AG04450 (cell line): Measurements from ENCODE around the gene ABCB8. TPM values are rescaled to one million over a fixed set of nuclear protein-coding genes. Genes with fewer than 3 reads are reported as not detected.
A peak's percentile ranks its signal among the peaks of the same experiment; 100 is the strongest.
"Not testable (repeated sequence)": the region's sequence is repeated elsewhere in the genome, so short reads cannot be mapped to it uniquely, and the experiment has no call there.

ENCODE experiments used
- CTCF ChIA-PET: fragments of 300-600, 350-600 bp; formaldehyde crosslinking; extraction: SDS; loops from one replicate; lab custom pipeline; 2022; ENCODE audit warnings: antibody characterized with exemption, inconsistent platforms; lab: Charles Lee
- POLR2A ChIA-PET: fragments of 350-600 bp; formaldehyde crosslinking; extraction: SDS; loops from one replicate; lab custom pipeline; 2021; ENCODE audit warnings: antibody characterized with exemption, inconsistent platforms; lab: Yijun Ruan, JAX
- DNase-seq: peaks from one replicate; pipeline ENCODE4 v3.0.0-alpha.2; 2011; ENCODE audit warnings: low read depth, low spot score
- H3K27ac ChIP-seq: one replicate; pipeline ENCODE4 v1.5.1; 2012; ENCODE audit warnings: low read depth, low read length, control low read depth
- H3K27me3 ChIP-seq: one replicate; pipeline ENCODE4 v1.6.0; 2012; ENCODE audit warnings: low read length; ENCODE audit not compliant: control insufficient read depth, insufficient read depth
- H3K4me3 ChIP-seq: 2 replicates; pipeline ENCODE4 v1.5.1; 2011; ENCODE audit warnings: mild to moderate bottlenecking, low read depth, low read length, control low read depth
- H3K9me3 ChIP-seq: 2 replicates; pipeline ENCODE4 v1.5.1; 2012; ENCODE audit warnings: low read length; ENCODE audit not compliant: control insufficient read depth, insufficient read depth
- CTCF ChIP-seq: IDR thresholded peaks from 2 replicates; pipeline ENCODE4 v1.5.1; 2011; ENCODE audit warnings: low read depth, low read length, control low read depth, inconsistent platforms
- polyA plus RNA-seq: library from polyadenylated mRNA; depleted of rRNA; stranded (reverse); fragments of >200 nt; gene quantifications from 2 replicates; pipeline ENCODE4 v1.2.3, GENCODE V29; 2011

ABCB8 gene
- polyA plus RNA-seq, 1 experiment: 10.7 TPM

DNA sequence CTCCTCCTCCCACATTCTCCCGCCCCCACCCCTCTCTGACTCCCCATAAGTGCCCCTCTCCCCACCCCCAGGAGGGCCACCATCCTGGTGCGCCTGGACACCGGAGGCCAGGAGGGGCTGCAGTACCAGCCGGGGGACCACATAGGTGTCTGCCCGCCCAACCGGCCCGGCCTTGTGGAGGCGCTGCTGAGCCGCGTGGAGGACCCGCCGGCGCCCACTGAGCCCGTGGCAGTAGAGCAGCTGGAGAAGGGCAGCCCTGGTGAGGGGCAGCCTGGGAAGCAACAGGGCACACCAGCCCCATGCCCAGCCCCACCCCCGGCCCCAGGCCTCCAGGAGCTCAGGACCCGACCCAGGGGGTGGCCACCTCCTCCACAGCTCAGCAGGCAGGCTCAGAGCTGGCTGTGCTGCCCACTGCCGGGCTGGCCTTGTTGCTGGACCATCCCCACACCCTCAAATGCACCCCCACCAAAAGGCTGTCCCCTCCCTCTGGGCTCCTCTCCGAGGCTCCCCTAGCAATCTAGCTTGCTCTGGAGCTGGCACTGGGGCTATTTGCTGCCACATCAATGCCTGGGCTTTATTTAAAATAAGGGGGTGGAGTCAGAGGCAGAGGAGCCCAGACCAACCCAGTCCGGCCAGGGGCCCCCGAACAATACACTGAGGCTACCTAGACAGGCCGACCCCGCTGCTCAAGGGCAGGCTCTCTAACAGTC, 18.8 kb upstream of the ABCB8 start:
- TF ChIP-seq CTCF: no peak
- Histone ChIP-seq H3K4me3 (no peak overlapping the region), H3K27ac (no peak overlapping the region), H3K9me3 (peaks cover 9% of the 10 kb centered on the region; the same call in 1 of the 2 replicates), H3K27me3 (peaks cover 8% of the 10 kb centered on the region)
- ChIA-PET POLR2A (interaction anchor here (0.7 to 2.5 kb wide), 3 partner anchors 44 to 104 kb away, joined by 3 to 9 read pairs (median 3); no protein-coding TSS in a partner anchor), CTCF (interaction anchor here (0.6 to 4.0 kb wide), 14 partner anchors 9 to 1311 kb away, joined by 3 to 24 read pairs (median 7); partner anchors contain the start of gene ABCB8)
- DNase-seq: no peak

GRCh38 chr7:151010037-151010306, 18.3 kb upstream of the ABCB8 start:
- ChIA-PET CTCF (interaction anchor here (0.7 to 4.0 kb wide), 10 partner anchors 9 to 112 kb away, joined by 3 to 24 read pairs (median 10); partner anchors contain the start of gene ABCB8), POLR2A (interaction anchor here (0.5 to 2.5 kb wide), 4 partner anchors 44 to 104 kb away, joined by 3 to 9 read pairs (median 3); no protein-coding TSS in a partner anchor)
- TF ChIP-seq CTCF: no peak
- Histone ChIP-seq H3K27ac (no peak overlapping the region), H3K9me3 (peaks cover 9% of the 10 kb centered on the region; the same call in 1 of the 2 replicates), H3K27me3 (peaks cover 8% of the 10 kb centered on the region), H3K4me3 (no peak overlapping the region)
- DNase-seq: no peak

DNA sequence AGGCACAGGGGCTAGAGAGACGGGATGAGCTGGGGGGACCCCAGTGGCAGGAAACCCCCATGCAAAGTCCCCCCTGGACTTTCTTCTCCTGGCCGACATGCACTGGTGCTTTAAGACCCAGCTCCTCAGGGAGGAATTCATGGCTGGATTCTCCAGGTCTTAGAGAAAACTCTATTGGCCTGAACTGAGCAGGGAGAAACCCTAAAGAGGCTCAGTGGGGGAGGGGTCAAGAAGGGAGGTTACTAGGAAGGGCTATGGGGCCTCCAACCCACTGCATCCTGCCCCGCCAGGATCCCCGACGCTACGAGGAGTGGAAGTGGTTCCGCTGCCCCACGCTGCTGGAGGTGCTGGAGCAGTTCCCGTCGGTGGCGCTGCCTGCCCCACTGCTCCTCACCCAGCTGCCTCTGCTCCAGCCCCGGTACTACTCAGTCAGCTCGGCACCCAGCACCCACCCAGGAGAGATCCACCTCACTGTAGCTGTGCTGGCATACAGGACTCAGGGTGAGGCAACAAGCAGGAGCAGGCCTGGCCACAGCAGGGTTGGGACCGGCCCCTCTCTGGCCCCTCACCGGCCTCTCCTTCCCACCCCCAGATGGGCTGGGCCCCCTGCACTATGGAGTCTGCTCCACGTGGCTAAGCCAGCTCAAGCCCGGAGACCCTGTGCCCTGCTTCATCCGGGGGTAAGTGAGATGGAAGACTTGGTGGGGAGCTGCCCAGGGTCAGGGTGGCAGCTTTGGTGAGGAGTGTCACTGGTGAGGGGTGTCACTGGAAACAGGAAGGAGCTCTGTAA, 17.7 kb upstream of the ABCB8 start:
- POLR2A ChIA-PET: interaction anchor here (0.5 to 2.5 kb wide), 4 partner anchors 45 to 103 kb away, joined by 3 to 9 read pairs (median 3); no protein-coding TSS in a partner anchor
- DNase-seq: no peak

GRCh38 chr7:151011097-151011409, 17.2 kb upstream of the ABCB8 start:
- no peak for TF ChIP-seq CTCF
- peaks cover 8% of the 10 kb centered on the region for H3K27me3 ChIP-seq
- no peak overlapping the region for H3K27ac ChIP-seq
- DNase-seq: no peak
- peaks cover 9% of the 10 kb centered on the region; the same call in 1 of the 2 replicates for H3K9me3 ChIP-seq
- peak overlapping the region; percentile 43 for H3K4me3 ChIP-seq
- CTCF ChIA-PET: interaction anchor here (1.1 to 4.0 kb wide), 9 partner anchors 10 to 113 kb away, joined by 3 to 24 read pairs (median 9); no protein-coding TSS in a partner anchor
- POLR2A ChIA-PET: interaction anchor here (2.5 kb wide), 1 partner anchor 103 kb away, joined by 9 read pairs; no protein-coding TSS in a partner anchor

More for the DNA sequence above, 17.7 kb upstream of the ABCB8 start:
- H3K4me3 ChIP-seq: peak overlapping the region; percentile 43
- H3K27me3 ChIP-seq: peaks cover 8% of the 10 kb centered on the region
- CTCF ChIA-PET: interaction anchor here (0.7 to 4.0 kb wide), 10 partner anchors 8 to 112 kb away, joined by 3 to 24 read pairs (median 8); partner anchors contain the start of gene ABCB8
- peaks cover 9% of the 10 kb centered on the region; the same call in 1 of the 2 replicates for H3K9me3 ChIP-seq
- no peak for TF ChIP-seq CTCF
- no peak overlapping the region for H3K27ac ChIP-seq

DNA sequence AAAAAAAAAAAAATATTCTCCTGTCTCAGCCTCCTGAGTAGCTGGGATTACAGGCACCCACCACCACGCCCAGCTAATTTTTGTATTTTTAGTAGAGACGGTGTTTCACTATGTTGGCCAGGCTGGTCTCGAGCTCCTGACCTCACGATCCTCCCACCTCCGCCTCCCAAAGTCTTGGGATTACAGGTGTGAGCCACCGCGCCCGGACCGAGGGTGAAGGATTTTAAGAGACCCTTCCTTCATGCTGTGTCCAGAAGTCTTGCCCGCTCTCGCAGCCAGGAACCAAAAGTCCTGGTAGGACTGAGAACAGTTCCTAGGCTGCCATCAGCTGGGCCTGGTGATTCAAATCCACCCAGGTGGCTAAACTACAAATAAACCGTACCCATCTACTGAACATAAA, 16.6 kb upstream of the ABCB8 start:
- not testable (repeated sequence) for H3K27ac ChIP-seq, H3K4me3 ChIP-seq, H3K27me3 ChIP-seq, DNase-seq, H3K9me3 ChIP-seq
- POLR2A ChIA-PET: interaction anchor here (2.5 kb wide), 1 partner anchor 102 kb away, joined by 9 read pairs; no protein-coding TSS in a partner anchor
- CTCF ChIA-PET: interaction anchor here (1.1 to 3.6 kb wide), 11 partner anchors 10 to 159 kb away, joined by 3 to 17 read pairs (median 5); no protein-coding TSS in a partner anchor
